Neural cell (in vitro differentiated cells): Measurements from ENCODE around the gene MEN1. TPM values are rescaled to one million over a fixed set of nuclear protein-coding genes. Genes with fewer than 3 reads are reported as not detected.
A peak's percentile ranks its signal among the peaks of the same experiment; 100 is the strongest.

ENCODE experiments used
- H2AFZ ChIP-seq: fragments of 200-600, 300-800 bp; sonication (generic), shearing (Covaris generic); 2 replicates; pipeline ENCODE4 v1.6.0; 2014; ENCODE audit warnings: low read depth, mild to moderate bottlenecking, antibody characterized with exemption, low read length, moderate library complexity
- H3F3A ChIP-seq: fragments of 200-600 bp; shearing (Covaris generic); 2 replicates; pipeline ENCODE4 v1.6.1; 2016; ENCODE audit warnings: mild to moderate bottlenecking, moderate library complexity, mixed read lengths, antibody characterized with exemption, low read length; ENCODE audit not compliant: insufficient read depth, poor library complexity, severe bottlenecking
- H3K27ac ChIP-seq: fragments of 200-600, 300-800 bp; sonication (generic), shearing (Covaris generic); 2 replicates; pipeline ENCODE4 v1.5.1; 2014; ENCODE audit warnings: mild to moderate bottlenecking, low read length, moderate library complexity
- H3K27me3 ChIP-seq: fragments of 300-800, 200-600 bp; sonication (generic), shearing (Covaris generic); 2 replicates; pipeline ENCODE4 v1.6.0; 2014; ENCODE audit warnings: mild to moderate bottlenecking, low read depth, low read length, moderate library complexity; ENCODE audit not compliant: insufficient read depth
- H3K36me3 ChIP-seq: fragments of 300-800, 200-600 bp; sonication (generic), shearing (Covaris generic); 2 replicates; pipeline ENCODE4 v1.5.1; 2014; ENCODE audit warnings: mild to moderate bottlenecking, antibody characterized with exemption, low read length, moderate library complexity; ENCODE audit not compliant: insufficient read depth
- H3K4me2 ChIP-seq: fragments of 300-800, 200-600 bp; sonication (generic), shearing (Covaris generic); 2 replicates; pipeline ENCODE4 v1.6.0; 2014; ENCODE audit warnings: mild to moderate bottlenecking, low read length
- H3K4me3 ChIP-seq: fragments of 300-800, 200-600 bp; sonication (generic), shearing (Covaris generic); 2 replicates; pipeline ENCODE4 v1.5.1; 2014; ENCODE audit warnings: mild to moderate bottlenecking, low read length, moderate library complexity
- H3K79me2 ChIP-seq: fragments of 200-600 bp; shearing (Covaris generic); replicated peaks from 2 replicates; pipeline ENCODE4 v1.6.0; 2014; ENCODE audit warnings: mild to moderate bottlenecking, low read length, moderate library complexity; ENCODE audit not compliant: insufficient read depth
- H3K9ac ChIP-seq: fragments of 300-800, 200-600 bp; sonication (generic), shearing (Covaris generic); 2 replicates; pipeline ENCODE4 v1.6.1; 2016; ENCODE audit warnings: mild to moderate bottlenecking, low read length, mixed read lengths
- H3K9me2 ChIP-seq: fragments of 200-600 bp; shearing (Covaris generic); 2 replicates; pipeline ENCODE4 v1.6.1; 2016; ENCODE audit warnings: mild to moderate bottlenecking, low read length, mixed read lengths; ENCODE audit not compliant: insufficient read depth
- H3K9me3 ChIP-seq: fragments of 200-600, 300-800 bp; sonication (generic), shearing (Covaris generic); 2 replicates; pipeline ENCODE4 v1.6.1; 2016; ENCODE audit warnings: mild to moderate bottlenecking, mixed run types, low read length, moderate library complexity, mixed read lengths
- H4K20me1 ChIP-seq: fragments of 200-600 bp; shearing (Covaris generic); 2 replicates; pipeline ENCODE4 v1.6.1; 2016; ENCODE audit warnings: mild to moderate bottlenecking, mixed run types; ENCODE audit not compliant: insufficient read depth
- EP300 ChIP-seq: fragments of 450-650 bp; conservative IDR thresholded peaks from 2 replicates; pipeline ENCODE4 v1.6.1; 2014; ENCODE audit warnings: antibody characterized with exemption, mild to moderate bottlenecking, moderate library complexity; ENCODE audit not compliant: poor library complexity, severe bottlenecking
- EZH2 ChIP-seq: fragments of 200-600, 300-800 bp; shearing (Covaris generic), sonication (generic); IDR thresholded peaks from 2 replicates; pipeline ENCODE4 v1.6.1; 2014; ENCODE audit warnings: antibody characterized with exemption, low read length, borderline replicate concordance, mild to moderate bottlenecking; ENCODE audit not compliant: insufficient read depth, poor library complexity, severe bottlenecking
- MXI1 ChIP-seq: fragments of 450-650 bp; conservative IDR thresholded peaks from 2 replicates; pipeline ENCODE4 v1.6.1; 2014; ENCODE audit warnings: antibody characterized with exemption, mild to moderate bottlenecking; ENCODE audit not compliant: poor library complexity, severe bottlenecking
- POLR2AphosphoS5 ChIP-seq: IDR thresholded peaks from 2 replicates; pipeline ENCODE4 v1.6.1; 2012
- RAD21 ChIP-seq: fragments of 450-650 bp; conservative IDR thresholded peaks from 2 replicates; pipeline ENCODE4 v1.6.1; 2014; ENCODE audit warnings: antibody characterized with exemption, mild to moderate bottlenecking, moderate library complexity
- SMC3 ChIP-seq: fragments of 450-650 bp; conservative IDR thresholded peaks from 2 replicates; pipeline ENCODE4 v1.6.1; 2014; ENCODE audit warnings: antibody characterized with exemption, mild to moderate bottlenecking, moderate library complexity; ENCODE audit not compliant: poor library complexity
- TAF1 ChIP-seq: IDR thresholded peaks from 2 replicates; pipeline ENCODE4 v1.6.1; 2012; ENCODE audit warnings: low read depth
- polyA plus RNA-seq: library from polyadenylated mRNA; depleted of rRNA; stranded (reverse); fragments of >200 nt; gene quantifications from 2 replicates; pipeline ENCODE4 v1.2.3, GENCODE V29; 2014
- TF ChIP-seq, protein P1 (sequence below): fragments of 450-650 bp; IDR thresholded peaks from 2 replicates; pipeline ENCODE4 v1.5.1; 2014; ENCODE audit warnings: antibody characterized with exemption, mild to moderate bottlenecking, moderate library complexity; ENCODE audit not compliant: poor library complexity, severe bottlenecking
- TF ChIP-seq, protein P2 (sequence below): IDR thresholded peaks from 2 replicates; pipeline ENCODE4 v1.6.1; 2012; ENCODE audit warnings: borderline replicate concordance

MEN1 gene
- polyA plus RNA-seq, 1 donor from 2014 or later: 16.8 TPM

- H4K20me1 ChIP-seq: no peaks in the 10 kb centered on the region
These were observed 50.3 kb downstream of the MEN1 start, which contains the start of gene PYGM for GRCh38 chr11:64759722-64760719. Gene PYGM (minus strand): TSS chr11:64759974. CDS start chr11:64759898, 76 bp downstream.

GRCh38 chr11:64759131-64759721, 51.1 kb downstream of the MEN1 start:
- no peaks in the 10 kb centered on the region for H3K9me3 ChIP-seq
- no peak overlapping the region for H3K4me3 ChIP-seq
- no peak overlapping the region for H2AFZ ChIP-seq
- H3K27me3 ChIP-seq: no peaks in the 10 kb centered on the region
- no peak overlapping the region for H3K4me2 ChIP-seq
- TF ChIP-seq RAD21 (no peak), SMC3 (no peak), POLR2AphosphoS5 (no peak), TAF1 (no peak), EP300 (no peak), MXI1 (no peak), EZH2 (no peak)
- TF ChIP-seq, protein P1, sequence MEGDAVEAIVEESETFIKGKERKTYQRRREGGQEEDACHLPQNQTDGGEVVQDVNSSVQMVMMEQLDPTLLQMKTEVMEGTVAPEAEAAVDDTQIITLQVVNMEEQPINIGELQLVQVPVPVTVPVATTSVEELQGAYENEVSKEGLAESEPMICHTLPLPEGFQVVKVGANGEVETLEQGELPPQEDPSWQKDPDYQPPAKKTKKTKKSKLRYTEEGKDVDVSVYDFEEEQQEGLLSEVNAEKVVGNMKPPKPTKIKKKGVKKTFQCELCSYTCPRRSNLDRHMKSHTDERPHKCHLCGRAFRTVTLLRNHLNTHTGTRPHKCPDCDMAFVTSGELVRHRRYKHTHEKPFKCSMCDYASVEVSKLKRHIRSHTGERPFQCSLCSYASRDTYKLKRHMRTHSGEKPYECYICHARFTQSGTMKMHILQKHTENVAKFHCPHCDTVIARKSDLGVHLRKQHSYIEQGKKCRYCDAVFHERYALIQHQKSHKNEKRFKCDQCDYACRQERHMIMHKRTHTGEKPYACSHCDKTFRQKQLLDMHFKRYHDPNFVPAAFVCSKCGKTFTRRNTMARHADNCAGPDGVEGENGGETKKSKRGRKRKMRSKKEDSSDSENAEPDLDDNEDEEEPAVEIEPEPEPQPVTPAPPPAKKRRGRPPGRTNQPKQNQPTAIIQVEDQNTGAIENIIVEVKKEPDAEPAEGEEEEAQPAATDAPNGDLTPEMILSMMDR: no peak
- TF ChIP-seq, protein P2, sequence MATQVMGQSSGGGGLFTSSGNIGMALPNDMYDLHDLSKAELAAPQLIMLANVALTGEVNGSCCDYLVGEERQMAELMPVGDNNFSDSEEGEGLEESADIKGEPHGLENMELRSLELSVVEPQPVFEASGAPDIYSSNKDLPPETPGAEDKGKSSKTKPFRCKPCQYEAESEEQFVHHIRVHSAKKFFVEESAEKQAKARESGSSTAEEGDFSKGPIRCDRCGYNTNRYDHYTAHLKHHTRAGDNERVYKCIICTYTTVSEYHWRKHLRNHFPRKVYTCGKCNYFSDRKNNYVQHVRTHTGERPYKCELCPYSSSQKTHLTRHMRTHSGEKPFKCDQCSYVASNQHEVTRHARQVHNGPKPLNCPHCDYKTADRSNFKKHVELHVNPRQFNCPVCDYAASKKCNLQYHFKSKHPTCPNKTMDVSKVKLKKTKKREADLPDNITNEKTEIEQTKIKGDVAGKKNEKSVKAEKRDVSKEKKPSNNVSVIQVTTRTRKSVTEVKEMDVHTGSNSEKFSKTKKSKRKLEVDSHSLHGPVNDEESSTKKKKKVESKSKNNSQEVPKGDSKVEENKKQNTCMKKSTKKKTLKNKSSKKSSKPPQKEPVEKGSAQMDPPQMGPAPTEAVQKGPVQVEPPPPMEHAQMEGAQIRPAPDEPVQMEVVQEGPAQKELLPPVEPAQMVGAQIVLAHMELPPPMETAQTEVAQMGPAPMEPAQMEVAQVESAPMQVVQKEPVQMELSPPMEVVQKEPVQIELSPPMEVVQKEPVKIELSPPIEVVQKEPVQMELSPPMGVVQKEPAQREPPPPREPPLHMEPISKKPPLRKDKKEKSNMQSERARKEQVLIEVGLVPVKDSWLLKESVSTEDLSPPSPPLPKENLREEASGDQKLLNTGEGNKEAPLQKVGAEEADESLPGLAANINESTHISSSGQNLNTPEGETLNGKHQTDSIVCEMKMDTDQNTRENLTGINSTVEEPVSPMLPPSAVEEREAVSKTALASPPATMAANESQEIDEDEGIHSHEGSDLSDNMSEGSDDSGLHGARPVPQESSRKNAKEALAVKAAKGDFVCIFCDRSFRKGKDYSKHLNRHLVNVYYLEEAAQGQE: no peak
- H3F3A ChIP-seq: no peaks in the 10 kb centered on the region
- no peaks in the 10 kb centered on the region for H3K79me2 ChIP-seq
- H3K9me2 ChIP-seq: no peaks in the 10 kb centered on the region
- no peaks in the 10 kb centered on the region for H3K36me3 ChIP-seq
- H3K27ac ChIP-seq: no peak overlapping the region
- no peak overlapping the region for H3K9ac ChIP-seq
- H4K20me1 ChIP-seq: no peaks in the 10 kb centered on the region

More at GRCh38 chr11:64759722-64760719, 50.3 kb downstream of the MEN1 start, which contains the start of gene PYGM:
- Histone ChIP-seq H3K36me3 (no peaks in the 10 kb centered on the region), H3K27ac (no peak within 1 kb of the TSS), H3K9me2 (no peaks in the 10 kb centered on the region), H2AFZ (no peak within 1 kb of the TSS), H3K4me2 (no peak within 1 kb of the TSS), H3K9ac (no peak within 1 kb of the TSS), H3K4me3 (no peak within 1 kb of the TSS), H3K79me2 (no peaks in the 10 kb centered on the region), H3K27me3 (no peaks in the 10 kb centered on the region), H3F3A (no peaks in the 10 kb centered on the region), H3K9me3 (no peaks in the 10 kb centered on the region)
- TF ChIP-seq MXI1: peak; percentile 17
- TF ChIP-seq SMC3: no peak
